ENCODE results near the gene CTPS2. TPM values are rescaled to one million over a fixed set of nuclear protein-coding genes. Genes with fewer than 3 reads are reported as not detected.
A peak's percentile ranks its signal among the peaks of the same experiment; 100 is the strongest.
"Not testable (repeated sequence)": the region's sequence is repeated elsewhere in the genome, so short reads cannot be mapped to it uniquely, and the experiment has no call there.

The CTPS2 gene, protein sequence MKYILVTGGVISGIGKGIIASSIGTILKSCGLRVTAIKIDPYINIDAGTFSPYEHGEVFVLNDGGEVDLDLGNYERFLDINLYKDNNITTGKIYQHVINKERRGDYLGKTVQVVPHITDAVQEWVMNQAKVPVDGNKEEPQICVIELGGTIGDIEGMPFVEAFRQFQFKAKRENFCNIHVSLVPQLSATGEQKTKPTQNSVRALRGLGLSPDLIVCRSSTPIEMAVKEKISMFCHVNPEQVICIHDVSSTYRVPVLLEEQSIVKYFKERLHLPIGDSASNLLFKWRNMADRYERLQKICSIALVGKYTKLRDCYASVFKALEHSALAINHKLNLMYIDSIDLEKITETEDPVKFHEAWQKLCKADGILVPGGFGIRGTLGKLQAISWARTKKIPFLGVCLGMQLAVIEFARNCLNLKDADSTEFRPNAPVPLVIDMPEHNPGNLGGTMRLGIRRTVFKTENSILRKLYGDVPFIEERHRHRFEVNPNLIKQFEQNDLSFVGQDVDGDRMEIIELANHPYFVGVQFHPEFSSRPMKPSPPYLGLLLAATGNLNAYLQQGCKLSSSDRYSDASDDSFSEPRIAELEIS
- total RNA-seq: 25.3 to 29.7 TPM (median 26.1 TPM) in 3 replicates
- long read RNA-seq, transcript CTPS2-202 (19 exons, 3,526 nt): minor isoform, 16 of 62 reads
- long read RNA-seq, transcript CTPS2-201 (19 exons, 3,629 nt): major isoform, 24 of 62 reads
- long read RNA-seq, partial matches to known transcripts: 1 of 62 reads
- long read RNA-seq, other reads (novel, unspliced or antisense): 21 of 62 reads

DNA sequence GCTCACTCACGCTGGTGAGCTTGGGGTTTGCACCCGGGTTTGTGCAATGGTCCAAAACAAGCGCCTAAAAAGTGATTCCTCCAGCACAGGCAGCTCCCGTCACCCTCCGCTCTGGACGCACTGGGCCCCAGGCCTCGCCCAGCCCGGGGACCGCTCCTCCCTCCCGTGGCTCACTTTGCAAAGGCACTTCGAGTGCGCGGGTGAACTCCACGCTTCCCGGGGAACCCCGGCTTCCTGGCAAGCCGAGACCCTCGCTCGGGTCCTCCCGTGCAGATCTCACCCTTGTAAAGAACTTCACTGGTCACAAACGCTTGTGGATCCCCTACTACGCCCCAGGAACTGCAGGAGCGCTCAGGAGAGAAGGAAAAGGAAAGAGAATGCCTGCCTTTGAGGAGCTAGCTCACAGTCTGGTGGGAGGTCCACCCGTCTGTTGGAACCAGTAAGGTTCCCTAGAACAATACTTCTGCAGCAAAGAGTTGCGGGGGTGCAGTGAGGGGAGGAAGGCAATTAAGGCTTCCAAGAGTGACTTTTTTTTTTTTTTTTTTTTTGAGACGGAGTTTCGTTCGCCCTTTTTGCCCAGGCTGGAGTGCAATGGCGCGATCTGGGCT, at the start of gene CTPS2:
Gene CTPS2 (minus strand): TSS at position 122 of the 608 bp plus-strand sequence. CDS start 9,767 bp downstream, outside the sequence.
- Mint-ChIP-seq H3K27me3 (ENCODE audit: low read depth) (no peaks in the 10 kb centered on the region), H3K36me3 (ENCODE audit: low read depth) (peaks cover 2% of the 10 kb centered on the region), H3K4me3 (ENCODE audit: unreplicated experiment) (peak within 1 kb of the TSS; percentile 97), H3K4me1 (ENCODE audit: low read depth) (peaks cover 29% of the 10 kb centered on the region), H3K9me3 (ENCODE audit: low read depth) (no peaks in the 10 kb centered on the region), H3K27ac (ENCODE audit: unreplicated experiment) (peak within 1 kb of the TSS; percentile 93)
- DNase-seq (ENCODE audit: low spot score): no peak
- TF ChIP-seq, protein P1, sequence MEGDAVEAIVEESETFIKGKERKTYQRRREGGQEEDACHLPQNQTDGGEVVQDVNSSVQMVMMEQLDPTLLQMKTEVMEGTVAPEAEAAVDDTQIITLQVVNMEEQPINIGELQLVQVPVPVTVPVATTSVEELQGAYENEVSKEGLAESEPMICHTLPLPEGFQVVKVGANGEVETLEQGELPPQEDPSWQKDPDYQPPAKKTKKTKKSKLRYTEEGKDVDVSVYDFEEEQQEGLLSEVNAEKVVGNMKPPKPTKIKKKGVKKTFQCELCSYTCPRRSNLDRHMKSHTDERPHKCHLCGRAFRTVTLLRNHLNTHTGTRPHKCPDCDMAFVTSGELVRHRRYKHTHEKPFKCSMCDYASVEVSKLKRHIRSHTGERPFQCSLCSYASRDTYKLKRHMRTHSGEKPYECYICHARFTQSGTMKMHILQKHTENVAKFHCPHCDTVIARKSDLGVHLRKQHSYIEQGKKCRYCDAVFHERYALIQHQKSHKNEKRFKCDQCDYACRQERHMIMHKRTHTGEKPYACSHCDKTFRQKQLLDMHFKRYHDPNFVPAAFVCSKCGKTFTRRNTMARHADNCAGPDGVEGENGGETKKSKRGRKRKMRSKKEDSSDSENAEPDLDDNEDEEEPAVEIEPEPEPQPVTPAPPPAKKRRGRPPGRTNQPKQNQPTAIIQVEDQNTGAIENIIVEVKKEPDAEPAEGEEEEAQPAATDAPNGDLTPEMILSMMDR (IDR thresholded peaks at IDR 0.05): peak; percentile 45

DNA sequence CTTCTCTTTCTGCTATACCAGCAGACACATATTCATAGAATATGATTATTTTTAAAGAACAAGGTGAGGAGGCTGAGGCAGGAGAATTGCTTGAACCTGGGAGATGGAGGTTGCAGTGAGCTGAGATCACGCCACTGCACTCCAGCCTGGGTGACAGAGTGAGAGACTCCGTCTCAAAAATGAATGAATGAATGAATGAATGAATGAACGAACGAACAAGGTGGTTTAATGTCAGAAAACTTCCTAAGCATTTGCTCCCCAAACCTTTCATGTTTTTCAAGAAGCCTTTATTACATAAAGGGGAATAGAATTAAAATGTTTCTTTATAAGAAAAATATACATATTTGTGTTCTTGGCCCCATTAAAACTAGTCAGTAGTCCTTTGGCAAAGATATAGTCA, 49.0 kb upstream of the CTPS2 start:
- H3K36me3 Mint-ChIP-seq (ENCODE audit: low read depth): peaks cover 21% of the 10 kb centered on the region
- not testable (repeated sequence) for H3K4me3 Mint-ChIP-seq (ENCODE audit: unreplicated experiment); H3K9me3 Mint-ChIP-seq (ENCODE audit: low read depth); DNase-seq (ENCODE audit: low spot score); H3K4me1 Mint-ChIP-seq (ENCODE audit: low read depth); H3K27ac Mint-ChIP-seq (ENCODE audit: unreplicated experiment); H3K27me3 Mint-ChIP-seq (ENCODE audit: low read depth)

DNA sequence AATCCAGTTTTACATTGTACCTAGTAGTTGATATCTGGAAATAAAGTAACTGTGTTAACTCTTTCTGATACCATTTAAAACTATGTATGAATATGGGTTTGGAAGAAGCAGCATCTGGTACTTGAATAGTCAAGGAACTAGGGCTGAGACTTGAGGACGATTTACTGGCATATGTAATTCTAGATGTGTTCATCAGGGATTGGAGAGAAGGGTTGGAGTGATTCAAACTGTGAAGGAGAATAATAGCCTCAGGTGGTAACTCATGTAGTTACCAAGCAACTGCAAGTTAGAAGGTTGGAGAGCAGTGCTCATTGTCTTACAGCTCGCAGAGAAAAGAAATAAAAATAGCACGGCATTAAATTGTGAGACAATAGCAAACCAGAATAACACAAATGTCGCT, 44.3 kb upstream of the CTPS2 start:
- H3K27me3 Mint-ChIP-seq (ENCODE audit: low read depth): no peaks in the 10 kb centered on the region
- no peaks in the 10 kb centered on the region for H3K4me1 Mint-ChIP-seq (ENCODE audit: low read depth)
- no peak for DNase-seq (ENCODE audit: low spot score)
- no peaks in the 10 kb centered on the region for H3K9me3 Mint-ChIP-seq (ENCODE audit: low read depth)
- no peak overlapping the region for H3K27ac Mint-ChIP-seq (ENCODE audit: unreplicated experiment)
- TF ChIP-seq, protein P1 (IDR thresholded peaks at IDR 0.05): no peak
- peaks cover 38% of the 10 kb centered on the region for H3K36me3 Mint-ChIP-seq (ENCODE audit: low read depth)
- no peak overlapping the region for H3K4me3 Mint-ChIP-seq (ENCODE audit: unreplicated experiment)

DNA sequence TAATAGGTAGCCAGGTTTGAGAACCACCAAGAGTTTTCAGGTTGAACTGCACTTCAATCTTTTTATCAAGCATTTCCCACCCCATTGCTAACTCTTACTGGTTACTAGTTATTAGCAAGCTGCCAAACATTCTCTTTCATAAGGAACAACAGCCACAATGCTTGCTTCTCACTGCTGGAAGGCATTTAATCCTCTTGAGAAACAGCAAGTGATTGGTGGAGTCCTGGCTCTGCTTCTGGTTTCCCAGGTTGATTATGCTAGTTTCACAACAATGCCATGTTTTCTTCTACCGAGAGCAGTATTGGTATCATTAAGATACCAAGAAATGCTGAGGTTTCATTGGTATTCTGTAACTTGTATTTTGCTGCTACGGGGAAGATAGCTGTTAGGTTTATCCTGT, 41.5 kb upstream of the CTPS2 start:
- Mint-ChIP-seq H3K36me3 (ENCODE audit: low read depth) (peaks cover 27% of the 10 kb centered on the region), H3K27ac (ENCODE audit: unreplicated experiment) (no peak overlapping the region), H3K9me3 (ENCODE audit: low read depth) (no peaks in the 10 kb centered on the region), H3K27me3 (ENCODE audit: low read depth) (no peaks in the 10 kb centered on the region), H3K4me3 (ENCODE audit: unreplicated experiment) (no peak overlapping the region), H3K4me1 (ENCODE audit: low read depth) (no peaks in the 10 kb centered on the region)
- TF ChIP-seq, protein P1 (IDR thresholded peaks at IDR 0.05): no peak
- DNase-seq (ENCODE audit: low spot score): no peak

DNA sequence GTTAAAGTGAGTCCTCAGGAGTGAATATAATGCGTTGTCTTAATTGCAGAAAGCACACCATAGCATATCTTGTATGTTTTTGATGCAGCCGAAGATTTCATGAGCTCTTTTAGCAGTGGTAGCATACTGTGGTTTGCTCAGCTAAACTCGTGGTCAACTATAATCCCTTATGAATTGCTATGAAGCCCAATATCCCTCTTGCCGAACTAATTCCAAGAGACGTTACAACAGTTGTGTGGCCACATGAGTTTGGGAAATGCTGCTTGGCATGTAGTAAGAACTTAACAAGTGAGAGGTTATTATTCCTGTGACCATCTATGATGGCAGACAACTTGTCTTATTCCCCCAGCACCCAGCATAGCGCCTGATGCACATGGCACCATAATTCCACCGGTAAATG, 37.7 kb upstream of the CTPS2 start:
- no peaks in the 10 kb centered on the region for H3K9me3 Mint-ChIP-seq (ENCODE audit: low read depth)
- no peak for DNase-seq (ENCODE audit: low spot score)
- H3K27me3 Mint-ChIP-seq (ENCODE audit: low read depth): no peaks in the 10 kb centered on the region
- no peak overlapping the region for H3K4me3 Mint-ChIP-seq (ENCODE audit: unreplicated experiment)
- H3K36me3 Mint-ChIP-seq (ENCODE audit: low read depth): peaks cover 25% of the 10 kb centered on the region
- no peak overlapping the region for H3K27ac Mint-ChIP-seq (ENCODE audit: unreplicated experiment)
- no peaks in the 10 kb centered on the region for H3K4me1 Mint-ChIP-seq (ENCODE audit: low read depth)
- TF ChIP-seq, protein P1 (IDR thresholded peaks at IDR 0.05): no peak
